OCI-LY3 (cell line): ENCODE results near the gene CERS6.

ENCODE experiments used
- EZH2phosphoT487 ChIP-seq: fragments of 200-600 bp; shearing (Covaris generic); IDR thresholded peaks from 2 replicates; pipeline ENCODE4 v1.6.1; 2018; ENCODE audit warnings: antibody characterized with exemption, mixed run types, low read depth
- TF ChIP-seq, protein P1 (sequence below): fragments of 200-600, 300-600 bp; sonication (generic); IDR thresholded peaks from 2 replicates; pipeline ENCODE4 v1.5.1; 2014; ENCODE audit warnings: antibody characterized with exemption, low read length, low read depth

DNA sequence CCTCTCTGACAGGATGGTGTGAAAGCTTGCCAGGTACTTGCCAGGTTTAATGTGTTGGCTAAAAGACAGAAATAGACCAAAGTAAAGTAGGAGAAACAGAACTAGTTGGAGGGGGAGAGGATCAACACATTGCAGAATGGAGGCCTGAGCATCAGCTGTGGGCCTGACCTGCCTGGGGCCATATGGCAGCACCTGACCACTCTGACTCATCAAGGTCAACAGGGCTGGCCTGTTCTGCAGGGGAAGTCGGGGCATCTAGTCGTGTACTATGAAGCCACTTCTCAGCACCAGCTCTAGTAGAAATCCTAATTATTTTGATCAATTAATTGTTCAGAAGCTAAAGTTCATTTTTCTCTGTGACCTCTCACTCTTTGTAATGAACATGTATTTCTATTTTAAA lies 310.5 kb downstream of the CERS6 start:
- TF ChIP-seq, protein P1, sequence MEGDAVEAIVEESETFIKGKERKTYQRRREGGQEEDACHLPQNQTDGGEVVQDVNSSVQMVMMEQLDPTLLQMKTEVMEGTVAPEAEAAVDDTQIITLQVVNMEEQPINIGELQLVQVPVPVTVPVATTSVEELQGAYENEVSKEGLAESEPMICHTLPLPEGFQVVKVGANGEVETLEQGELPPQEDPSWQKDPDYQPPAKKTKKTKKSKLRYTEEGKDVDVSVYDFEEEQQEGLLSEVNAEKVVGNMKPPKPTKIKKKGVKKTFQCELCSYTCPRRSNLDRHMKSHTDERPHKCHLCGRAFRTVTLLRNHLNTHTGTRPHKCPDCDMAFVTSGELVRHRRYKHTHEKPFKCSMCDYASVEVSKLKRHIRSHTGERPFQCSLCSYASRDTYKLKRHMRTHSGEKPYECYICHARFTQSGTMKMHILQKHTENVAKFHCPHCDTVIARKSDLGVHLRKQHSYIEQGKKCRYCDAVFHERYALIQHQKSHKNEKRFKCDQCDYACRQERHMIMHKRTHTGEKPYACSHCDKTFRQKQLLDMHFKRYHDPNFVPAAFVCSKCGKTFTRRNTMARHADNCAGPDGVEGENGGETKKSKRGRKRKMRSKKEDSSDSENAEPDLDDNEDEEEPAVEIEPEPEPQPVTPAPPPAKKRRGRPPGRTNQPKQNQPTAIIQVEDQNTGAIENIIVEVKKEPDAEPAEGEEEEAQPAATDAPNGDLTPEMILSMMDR, result no peak
- TF ChIP-seq EZH2phosphoT487, result no peak
